Kidney capillary endothelial cell (primary cell): ENCODE data around the gene CEMIP.

ENCODE experiments used
- DNase-seq: peaks from one replicate; pipeline ENCODE4 v3.0.0-alpha.2; 2018; ENCODE audit warnings: low spot score

CEMIP gene

DNA sequence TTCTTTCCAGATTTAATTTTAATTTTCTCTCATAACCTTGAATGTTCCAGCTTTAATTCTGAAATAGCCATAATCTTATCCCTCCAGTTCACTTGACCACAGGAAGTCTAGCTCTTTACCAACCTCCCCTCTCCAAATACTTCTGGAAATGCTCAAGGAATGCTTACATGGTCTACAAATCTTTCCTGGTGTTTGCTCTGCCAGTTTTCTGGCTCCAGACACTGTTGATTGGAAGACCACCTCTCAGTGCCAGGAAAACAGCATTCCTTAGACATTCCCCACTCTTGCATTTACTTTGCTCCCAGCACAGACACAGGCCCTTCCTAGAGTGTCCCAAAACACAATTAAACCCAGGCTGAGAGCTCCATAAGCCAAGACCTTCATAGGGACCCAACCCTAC, 111.8 kb downstream of the CEMIP start:
- DNase-seq = no peak

DNA sequence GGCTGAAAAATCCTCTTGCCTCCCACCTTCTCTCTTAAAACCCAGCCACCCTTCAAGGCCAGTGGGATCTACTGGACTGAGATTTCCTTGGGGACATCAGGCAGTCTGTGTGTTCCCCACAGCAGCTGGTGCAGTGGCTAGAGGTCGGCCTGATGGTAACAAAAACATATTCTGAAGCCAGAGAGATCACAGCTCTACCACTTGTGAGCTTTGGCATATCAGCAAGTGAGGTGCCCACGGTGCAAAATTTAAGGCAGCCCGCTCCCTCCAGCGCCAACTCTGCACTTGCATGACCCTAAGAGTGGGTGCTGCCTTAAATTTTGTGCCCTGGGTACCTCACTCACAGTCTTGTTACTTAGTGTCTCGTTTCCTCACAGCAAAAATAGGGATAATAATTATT, 113.2 kb downstream of the CEMIP start:
- no peak for DNase-seq

DNA sequence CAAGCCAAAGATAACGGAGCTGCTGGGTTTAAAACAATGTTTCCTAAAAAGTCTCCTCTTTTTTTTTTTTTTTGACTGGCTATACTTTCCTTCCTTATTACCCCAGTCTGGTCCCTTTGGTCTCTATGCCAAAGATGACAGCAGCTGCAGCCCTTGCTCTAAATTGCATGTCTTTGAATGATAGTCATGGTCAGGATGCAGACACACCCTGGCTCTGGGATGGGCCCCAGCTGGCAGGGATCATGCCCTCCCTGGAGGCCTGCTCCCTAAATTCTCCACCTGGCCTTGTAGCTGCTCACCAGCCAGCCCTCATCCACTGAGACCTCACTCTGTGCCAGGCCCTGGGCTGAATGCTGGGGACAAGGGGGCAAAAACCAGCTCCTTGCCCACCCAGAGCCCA, 114.6 kb downstream of the CEMIP start:
- DNase-seq = no peak

DNA sequence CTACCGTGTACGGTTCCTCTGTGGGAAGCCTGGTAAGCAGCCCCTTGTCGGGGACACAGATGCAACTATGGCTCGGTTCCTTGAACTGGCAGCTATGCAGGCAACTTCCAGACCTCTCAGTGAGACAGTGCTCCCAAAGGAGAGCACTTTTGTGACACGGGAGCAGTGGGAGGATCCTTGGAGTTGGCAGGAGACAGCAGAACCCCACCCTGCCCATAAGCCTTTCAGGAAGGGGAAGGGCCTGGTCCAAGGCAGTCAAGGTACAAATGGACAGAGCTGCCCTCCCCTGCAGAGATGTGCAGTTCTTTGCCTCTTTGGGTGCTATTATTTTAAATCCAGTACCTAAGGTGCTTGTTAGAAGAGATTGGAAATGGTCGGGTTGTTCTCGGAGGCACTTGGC, 115.9 kb downstream of the CEMIP start:
- no peak for DNase-seq

DNA sequence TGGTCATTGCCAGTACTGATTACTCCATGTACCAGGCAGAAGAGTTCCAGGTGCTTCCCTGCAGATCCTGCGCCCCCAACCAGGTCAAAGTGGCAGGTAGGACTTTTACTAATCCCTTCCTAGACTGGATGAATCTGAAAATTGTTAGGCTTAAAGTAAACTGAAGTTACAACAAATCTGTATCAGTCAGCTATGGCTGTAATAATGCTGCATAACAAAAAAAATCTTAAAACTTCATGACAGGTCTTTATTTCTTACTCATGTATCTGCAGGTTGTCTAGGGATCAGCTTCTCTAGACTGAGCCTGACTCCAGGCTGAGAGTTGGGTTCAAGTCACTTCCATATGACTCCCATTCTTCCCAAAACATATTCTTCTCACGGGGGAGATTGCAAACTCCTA, 116.8 kb downstream of the CEMIP start:
- DNase-seq = no peak

DNA sequence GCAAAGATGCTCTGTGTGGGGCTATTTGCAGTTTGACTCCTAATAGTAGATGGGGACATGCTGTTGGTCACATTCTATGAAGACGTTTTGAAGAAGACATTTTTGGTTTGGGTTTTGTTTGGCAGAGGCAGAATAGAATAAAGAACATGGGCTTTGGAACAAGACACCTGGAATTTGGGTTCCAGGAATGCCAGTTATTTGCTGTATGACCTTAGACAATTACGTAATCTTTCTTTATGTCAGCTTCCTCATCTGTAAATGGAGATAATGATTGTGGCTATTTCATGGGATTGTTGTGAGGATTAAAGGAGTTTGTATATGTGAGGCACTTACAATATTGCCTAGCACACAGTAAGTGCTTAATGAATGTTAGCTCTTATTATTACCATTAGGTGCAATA, 118.9 kb downstream of the CEMIP start:
- no peak for DNase-seq

DNA sequence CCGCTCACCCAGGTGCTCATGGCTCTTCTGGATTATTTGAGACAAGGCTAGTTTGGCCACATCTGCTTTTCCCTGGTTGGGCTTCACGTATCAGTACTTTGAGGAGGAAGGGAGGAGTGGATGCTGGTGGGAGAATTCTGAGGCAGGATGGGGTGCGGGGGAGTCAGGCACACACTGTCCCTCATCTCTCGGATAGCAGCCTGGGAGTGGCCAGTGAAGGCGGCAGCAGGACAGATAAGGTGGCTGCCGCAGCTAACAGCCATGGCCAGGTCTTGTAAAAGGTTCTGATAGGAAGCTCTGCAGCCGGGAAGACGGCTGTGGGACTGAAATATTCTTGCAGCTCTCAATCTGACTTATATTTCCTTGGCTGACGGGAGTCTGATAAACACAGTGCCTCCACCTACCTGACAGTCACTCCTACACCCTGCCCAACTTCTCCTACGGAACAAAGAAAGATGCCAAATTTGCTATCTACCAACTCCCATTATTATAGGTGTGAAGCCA, 123.2 kb downstream of the CEMIP start:
- DNase-seq = no peak

DNA sequence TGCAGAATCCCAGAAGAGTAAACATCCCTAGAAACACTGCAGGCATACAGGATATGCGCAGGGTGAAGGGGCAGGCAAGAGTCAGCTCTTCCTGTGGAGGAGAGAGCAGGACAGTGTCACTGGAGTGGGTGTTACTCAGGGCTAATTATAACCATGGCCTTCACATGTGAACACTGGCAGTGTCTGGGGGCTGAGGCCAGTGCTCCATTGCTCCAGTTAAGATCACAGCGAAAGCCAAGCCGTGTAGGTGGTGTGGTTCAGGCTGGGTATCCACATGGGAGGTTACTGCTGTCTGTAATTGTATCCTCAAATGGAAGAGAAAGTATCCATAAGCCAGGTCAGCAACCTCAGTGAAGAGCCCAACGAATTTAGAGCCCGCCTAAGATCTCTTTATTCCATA, 125.8 kb downstream of the CEMIP start:
- peak; percentile 62 for DNase-seq

DNA sequence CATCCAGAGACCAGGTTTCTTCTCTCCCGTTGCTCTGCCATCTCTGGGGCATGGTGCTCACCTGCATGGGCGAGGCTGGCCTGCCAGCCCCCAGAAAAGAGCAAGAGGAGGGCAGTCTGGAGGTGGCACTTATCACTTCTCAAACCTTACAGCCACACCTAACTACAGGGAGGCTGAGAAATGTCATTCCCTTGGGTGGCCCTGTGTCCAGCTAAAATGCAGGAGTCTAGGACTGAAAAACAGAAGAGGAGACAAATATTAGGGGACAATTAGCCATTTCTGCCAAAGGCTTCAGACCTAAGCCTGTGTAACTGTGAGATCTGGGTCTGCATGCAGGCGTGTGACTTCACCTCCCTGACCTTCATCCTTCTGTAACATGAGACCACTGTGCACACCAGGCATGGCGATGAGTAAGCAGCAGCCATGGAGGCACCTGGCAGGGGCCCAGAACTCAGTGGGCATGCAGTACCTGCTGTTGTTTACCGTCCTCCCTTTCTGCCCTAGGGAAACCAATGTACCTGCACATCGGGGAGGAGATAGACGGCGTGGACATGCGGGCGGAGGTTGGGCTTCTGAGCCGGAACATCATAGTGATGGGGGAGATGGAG, 127.1 kb downstream of the CEMIP start:
- no peak for DNase-seq

DNA sequence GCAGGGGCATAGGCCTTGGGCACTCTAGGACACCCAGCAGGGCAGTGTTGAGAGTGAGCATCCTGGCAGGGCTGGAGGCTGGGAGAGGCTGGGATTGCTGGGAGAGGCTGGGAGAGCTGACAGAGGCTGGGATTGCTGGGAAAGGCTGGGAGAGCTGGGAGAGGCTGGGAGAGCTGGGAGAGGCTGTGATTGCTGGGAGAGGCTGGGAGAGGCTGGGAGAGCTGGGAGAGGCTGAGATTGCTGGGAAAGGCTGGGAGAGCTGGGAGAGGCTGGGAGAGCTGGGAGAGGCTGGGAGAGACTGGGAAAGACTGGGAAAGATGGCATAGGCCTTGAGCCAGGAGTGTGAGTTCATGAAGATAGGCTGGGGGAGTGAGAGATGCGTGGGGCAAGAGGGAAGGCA, 132.7 kb downstream of the CEMIP start:
- no peak for DNase-seq

DNA sequence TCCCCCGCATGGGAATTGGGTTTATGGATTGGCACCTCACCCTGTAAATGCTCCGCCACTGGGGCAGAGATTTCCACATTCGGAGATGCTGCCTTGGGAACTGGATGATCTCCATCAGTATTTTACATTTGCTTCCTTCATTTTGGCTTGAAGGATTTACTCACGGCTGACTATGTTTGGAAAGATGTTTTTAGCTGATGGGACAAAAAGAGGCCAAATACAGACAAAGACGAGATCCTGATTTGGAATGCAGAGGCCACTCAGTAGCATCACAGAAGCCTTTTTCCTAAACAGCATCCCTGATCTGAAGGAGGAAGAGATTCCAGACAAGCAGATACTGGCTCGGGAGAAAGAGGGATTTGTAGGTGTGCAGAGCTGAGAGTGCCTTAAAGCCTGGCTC, 133.5 kb downstream of the CEMIP start:
- DNase-seq = no peak

DNA sequence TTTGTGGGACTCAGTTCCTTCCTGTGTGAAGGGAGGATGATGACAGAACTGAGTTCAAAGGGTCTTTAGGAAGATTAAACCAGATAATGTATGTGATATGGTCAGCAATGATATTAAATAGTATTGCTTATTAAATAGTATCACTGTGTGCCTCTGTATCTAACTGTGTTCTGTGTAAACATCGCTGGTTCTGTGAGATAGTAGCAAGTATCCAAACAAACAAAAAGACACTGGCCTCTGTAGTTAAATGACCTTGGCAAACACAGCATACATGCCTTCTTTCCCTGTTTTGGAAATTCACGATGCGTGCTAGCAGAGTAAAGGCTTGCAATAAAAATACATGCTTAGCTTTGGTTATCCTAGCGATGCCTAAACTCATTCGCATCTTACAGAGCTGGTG, 134.4 kb downstream of the CEMIP start:
- no peak for DNase-seq

DNA sequence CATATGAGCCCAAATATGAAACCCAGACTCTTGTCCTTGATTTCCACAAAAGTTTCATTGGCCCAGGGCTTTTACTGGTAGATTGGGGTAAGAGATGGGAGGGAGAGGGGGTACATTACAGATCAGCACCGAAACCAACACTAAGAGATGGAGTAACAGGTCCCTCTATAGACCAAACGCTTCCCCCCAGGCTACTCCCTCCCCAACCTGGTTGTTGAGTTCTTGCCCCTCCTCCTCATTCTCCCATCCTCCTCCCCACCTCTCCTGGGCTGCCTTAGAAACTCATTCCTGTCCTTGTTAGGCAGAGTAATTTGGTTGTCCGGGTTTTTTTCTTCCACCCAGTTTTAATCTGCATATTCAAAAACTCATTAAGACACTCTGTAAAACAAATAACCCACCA, 136.3 kb downstream of the CEMIP start:
- no peak for DNase-seq

DNA sequence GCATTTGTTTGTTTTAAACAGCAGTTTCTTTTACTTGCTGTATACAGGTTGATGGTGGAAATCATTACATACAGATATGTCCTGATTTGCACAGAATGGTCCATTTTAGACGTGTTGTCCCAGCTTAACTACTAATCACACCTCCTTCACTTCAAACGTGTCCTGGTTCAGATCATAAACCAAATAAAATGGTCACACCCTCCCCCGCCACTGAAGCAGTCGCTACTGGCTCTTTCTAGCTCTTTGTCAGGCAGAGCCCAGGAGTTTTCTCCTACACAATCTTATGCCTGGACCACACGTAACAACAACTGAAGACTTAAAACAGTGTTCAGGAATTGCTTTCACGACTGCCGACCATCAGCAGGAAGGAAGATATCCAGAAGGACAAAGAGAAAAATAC, 136.9 kb downstream of the CEMIP start:
- no peak for DNase-seq

DNA sequence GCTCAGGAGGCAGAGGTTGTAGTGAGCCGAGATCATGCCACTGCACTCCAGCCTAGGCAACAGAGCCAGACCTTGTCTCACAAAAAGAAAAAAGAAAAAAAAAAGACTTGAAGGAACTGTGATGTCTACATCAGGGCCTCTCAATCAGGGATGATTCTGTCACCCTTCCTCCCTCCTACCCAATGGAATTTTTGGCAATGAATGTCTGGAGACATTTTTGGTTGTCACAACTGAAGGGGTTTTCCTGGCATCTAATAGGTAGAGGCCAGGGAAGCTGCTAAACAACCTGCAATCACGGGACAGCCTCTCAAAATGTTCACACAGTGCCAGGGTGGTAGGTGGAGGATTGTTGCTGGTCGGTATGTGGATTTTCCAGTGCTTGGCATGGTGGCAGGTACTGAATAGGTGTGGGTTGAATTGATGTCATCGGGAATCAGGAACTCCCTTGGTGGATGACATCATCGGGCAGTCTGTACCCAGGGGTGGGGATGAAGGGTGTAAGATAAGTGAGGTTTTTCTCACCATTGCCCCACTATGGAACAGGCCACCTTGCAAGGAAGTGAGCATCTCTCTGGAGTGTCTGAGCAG, 139.1 kb downstream of the CEMIP start:
- no peak for DNase-seq

DNA sequence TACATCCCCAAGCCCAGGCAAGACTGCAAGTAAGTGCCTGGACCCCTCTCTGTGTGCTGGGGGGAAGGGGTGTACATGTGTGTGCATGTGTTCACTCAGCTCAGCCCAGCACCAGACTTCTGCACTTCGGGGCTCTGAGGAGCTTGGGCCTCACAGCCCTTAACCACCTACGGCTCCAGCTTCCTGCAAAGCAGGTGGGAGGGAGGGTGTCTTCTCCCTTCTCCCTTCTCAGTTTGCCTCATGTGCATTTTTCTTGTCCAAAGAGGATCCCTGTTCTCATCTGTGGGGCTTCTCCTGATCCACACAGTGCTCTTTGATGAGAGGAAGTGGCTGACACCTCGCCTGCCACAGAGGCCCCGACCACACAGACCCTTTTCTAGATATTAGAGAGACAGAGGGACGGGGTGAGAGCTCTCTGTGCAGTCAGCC, 141.1 kb downstream of the CEMIP start:
- DNase-seq = no peak

DNA sequence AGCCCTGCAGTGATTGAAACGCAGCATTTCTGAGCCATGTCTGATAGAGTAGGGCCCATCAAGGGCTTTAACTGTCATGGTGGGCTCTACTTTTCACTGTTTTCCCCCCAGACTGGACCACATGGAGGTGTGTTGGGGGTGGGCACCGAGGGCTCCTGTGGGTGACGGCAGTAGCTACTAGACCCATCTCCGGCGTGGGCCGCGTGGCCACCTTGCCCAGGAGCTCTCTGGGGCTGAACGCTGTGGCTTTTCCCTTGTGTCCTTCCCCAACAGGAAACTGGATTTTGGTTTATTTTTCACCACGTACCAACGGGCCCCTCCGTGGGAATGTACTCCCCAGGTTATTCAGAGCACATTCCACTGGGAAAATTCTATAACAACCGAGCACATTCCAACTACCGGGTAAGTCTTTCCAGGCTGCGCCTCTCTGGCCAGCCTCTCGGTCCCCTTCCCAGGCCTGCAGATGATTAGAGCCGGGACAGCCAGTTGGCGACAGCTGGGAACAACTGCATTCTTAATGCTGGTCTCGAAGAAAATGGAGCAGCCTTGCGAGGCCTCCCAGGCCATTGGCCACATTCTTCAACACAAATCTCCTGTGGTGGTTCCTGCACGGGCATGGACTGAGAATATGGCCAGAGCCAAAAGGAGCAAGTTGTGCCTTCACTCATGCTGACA, 142.7 kb downstream of the CEMIP start:
- DNase-seq = no peak

DNA sequence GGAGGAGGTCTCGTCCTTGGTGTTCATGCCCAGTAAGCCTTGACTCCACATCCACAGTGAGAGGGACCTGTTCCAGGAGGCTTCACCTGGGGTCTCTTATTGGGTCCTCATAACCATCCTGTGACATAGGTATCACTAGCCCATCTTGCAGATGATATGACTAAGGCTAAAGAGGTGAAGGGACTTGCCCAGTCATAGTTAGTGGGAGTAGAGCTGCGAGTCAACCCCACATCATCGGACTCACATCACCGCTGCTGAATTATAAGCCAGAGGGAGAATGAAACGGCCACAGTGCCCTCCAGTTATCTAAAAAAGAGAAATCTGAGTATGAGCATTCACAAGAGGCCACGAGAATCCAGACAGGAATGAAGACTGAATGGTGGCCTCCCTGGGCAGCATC, 144.5 kb downstream of the CEMIP start:
- DNase-seq = no peak

DNA sequence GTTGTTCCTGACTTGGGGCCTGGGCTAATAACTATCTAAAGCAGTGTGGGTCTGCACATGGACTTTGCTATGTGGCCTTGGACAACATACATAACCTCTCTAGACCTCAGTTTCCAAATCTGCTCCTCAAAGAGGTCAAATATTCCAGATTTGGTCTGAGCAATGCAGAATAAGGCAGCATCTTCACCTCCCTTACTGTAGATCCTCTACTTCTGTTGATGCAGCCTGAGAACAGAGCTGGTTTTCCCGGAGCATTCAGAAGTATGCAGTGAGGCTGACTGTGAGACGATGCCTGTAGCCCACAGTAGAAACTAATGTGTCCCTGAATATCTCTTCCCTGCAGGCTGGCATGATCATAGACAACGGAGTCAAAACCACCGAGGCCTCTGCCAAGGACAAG, 145.1 kb downstream of the CEMIP start:
- no peak for DNase-seq

DNA sequence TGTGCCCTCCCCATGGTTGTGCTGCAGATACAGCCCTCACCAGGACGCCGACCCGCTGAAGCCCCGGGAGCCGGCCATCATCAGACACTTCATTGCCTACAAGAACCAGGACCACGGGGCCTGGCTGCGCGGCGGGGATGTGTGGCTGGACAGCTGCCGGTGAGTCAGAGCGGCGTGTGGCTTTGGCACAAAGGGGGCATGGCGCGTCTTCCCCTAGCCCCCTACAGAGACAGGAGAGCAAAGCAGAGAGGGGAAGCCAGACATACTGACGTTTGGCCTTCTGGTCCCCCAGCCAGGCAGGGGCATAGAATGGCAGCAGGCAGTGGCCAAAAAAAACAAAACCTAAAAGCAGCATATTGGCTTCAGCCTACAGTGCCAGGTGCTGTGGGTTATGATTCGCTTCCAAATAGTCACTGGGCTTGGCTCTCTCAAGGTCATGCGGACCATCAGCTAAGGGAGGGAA, 146.5 kb downstream of the CEMIP start:
- no peak for DNase-seq

DNA sequence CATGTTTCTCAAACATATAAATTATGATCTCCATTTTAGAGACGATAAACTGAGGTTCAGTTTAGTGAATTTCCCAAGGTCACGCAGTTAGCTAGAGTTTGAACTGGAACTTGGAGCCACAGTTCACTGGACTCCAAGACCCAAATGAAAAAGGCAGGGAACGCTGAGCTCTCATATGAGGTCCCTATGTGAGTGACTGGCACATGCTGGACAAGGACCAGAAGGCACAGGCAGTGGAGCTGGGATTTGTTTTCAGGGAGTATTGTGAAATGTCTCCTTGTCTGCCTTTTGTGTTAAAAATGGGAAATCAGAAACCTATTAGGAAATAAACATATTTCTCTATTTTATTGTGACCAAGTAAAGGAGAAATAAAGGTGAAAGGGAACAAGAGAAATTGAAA, 147.0 kb downstream of the CEMIP start:
- DNase-seq = no peak

DNA sequence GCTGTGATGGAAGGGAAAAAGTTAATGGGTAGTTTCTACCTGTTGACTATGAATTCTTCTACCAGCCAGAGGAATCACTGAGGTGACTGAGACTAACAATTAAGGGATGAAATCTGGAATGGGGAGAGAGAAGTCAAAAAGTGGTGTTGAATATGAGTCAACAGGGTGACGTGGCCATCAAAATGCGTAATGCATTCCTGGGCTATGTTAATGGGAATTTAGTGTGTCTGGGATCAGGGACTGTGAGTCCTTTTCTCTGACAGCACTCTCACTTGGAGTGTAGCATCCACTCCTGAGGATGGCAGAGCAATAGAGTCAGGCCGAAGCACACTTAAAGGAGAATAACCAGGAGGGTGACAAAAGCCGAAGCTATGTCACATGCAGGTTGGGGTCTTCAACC, 150.1 kb downstream of the CEMIP start:
- DNase-seq = no peak

DNA sequence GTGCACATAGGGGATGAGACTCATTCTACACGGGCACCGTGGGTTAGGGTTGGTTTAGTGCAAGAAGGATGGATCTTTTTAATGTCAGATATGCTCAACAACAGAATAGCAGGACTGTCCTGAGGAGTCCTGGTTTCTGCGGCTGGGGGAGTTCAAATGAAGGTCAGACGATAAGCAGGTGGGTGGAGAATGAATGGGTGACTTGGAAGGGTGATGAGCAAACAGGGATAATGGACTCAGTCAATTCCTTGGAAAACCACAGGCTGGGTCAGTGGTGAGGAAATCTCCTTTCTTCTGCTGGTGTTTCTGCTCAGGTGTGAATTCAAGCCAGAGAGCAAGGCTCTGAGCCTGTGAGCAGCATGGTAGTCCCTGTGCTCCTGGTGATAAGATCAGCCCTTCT, 150.5 kb downstream of the CEMIP start:
- DNase-seq = no peak

DNA sequence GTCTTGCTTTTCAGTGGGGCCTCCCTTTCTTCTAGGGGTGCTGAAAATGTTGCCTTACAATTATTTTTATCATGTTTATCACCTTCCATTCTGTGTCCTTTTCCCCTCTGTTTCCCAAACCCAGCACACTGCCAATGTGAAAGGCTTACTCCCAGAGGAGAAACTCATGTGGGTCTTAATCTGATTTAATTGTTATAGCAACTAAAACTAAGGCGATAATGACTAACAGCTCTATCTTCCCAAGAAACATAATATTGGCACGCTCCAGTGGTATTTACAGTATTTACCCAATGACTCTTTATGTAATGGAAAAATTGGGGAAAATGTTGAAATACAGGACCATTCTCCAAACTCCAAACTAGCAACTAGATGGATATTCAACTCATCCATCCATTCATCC, 152.0 kb downstream of the CEMIP start:
- DNase-seq = no peak
